Measurements from ENCODE around the gene SVBP.
"Not testable (repeated sequence)": the region's sequence is repeated elsewhere in the genome, so short reads cannot be mapped to it uniquely, and the experiment has no call there.

Gene SVBP

GRCh38 chr1:42841440-42842147 is 24.4 kb upstream of the SVBP start:
- no peak for DNase-seq (ENCODE audit: low read depth, low spot score)

GRCh38 chr1:42841010-42841409 is 23.8 kb upstream of the SVBP start:
- no peak for DNase-seq (ENCODE audit: low read depth, low spot score)

GRCh38 chr1:42838482-42839190 is 21.4 kb upstream of the SVBP start:
- DNase-seq (ENCODE audit: low read depth, low spot score), result no peak

- DNase-seq (ENCODE audit: low read depth, low spot score), result no peak
These were observed 20.5 kb upstream of the SVBP start for GRCh38 chr1:42837709-42838108.

GRCh38 chr1:42835422-42835821 is 18.2 kb upstream of the SVBP start:
- DNase-seq (ENCODE audit: low read depth, low spot score), result no peak

- no peak for DNase-seq (ENCODE audit: low read depth, low spot score)
These were observed 17.6 kb upstream of the SVBP start for GRCh38 chr1:42834803-42835202.

- DNase-seq (ENCODE audit: low read depth, low spot score), result no peak
These were observed 16.8 kb upstream of the SVBP start for GRCh38 chr1:42833981-42834380.

GRCh38 chr1:42832641-42833240 is 15.5 kb upstream of the SVBP start:
- DNase-seq (ENCODE audit: low read depth, low spot score), result no peak

GRCh38 chr1:42831273-42831672 is 14.1 kb upstream of the SVBP start:
- no peak for DNase-seq (ENCODE audit: low read depth, low spot score)

GRCh38 chr1:42830631-42831030 is 13.4 kb upstream of the SVBP start:
- no peak for DNase-seq (ENCODE audit: low read depth, low spot score)

- no peak for DNase-seq (ENCODE audit: low read depth, low spot score)
These were observed 8.0 kb upstream of the SVBP start for GRCh38 chr1:42825036-42825851.

- DNase-seq (ENCODE audit: low read depth, low spot score), result no peak
These were observed 7.4 kb upstream of the SVBP start for GRCh38 chr1:42824481-42825035.

- DNase-seq (ENCODE audit: low read depth, low spot score), result no peak
These were observed 5.7 kb upstream of the SVBP start for GRCh38 chr1:42822800-42823392.

- no peak for DNase-seq (ENCODE audit: low read depth, low spot score)
These were observed 4.5 kb upstream of the SVBP start for GRCh38 chr1:42821690-42822089.

- DNase-seq (ENCODE audit: low read depth, low spot score), result no peak
These were observed 3.6 kb upstream of the SVBP start for GRCh38 chr1:42820813-42821212.

GRCh38 chr1:42817976-42818375 is 779 bp upstream of the SVBP start:
- DNase-seq (ENCODE audit: low read depth, low spot score), result no peak

- no peak for DNase-seq (ENCODE audit: low read depth, low spot score)
These were observed 207 bp upstream of the SVBP start for GRCh38 chr1:42817440-42817767.

- DNase-seq (ENCODE audit: low read depth, low spot score), result no peak
These were observed 1.1 kb downstream of the SVBP start for GRCh38 chr1:42815941-42816584.

GRCh38 chr1:42814815-42815214 is 2.4 kb downstream of the SVBP start:
- not testable (repeated sequence) for DNase-seq (ENCODE audit: low read depth, low spot score)

GRCh38 chr1:42807056-42807668 is 10.0 kb downstream of the SVBP start:
- no peak for DNase-seq (ENCODE audit: low read depth, low spot score)

- DNase-seq (ENCODE audit: low read depth, low spot score), result no peak
These were observed 10.6 kb downstream of the SVBP start for GRCh38 chr1:42806593-42806992.
